K562 (cell line): Measurements from ENCODE around the gene KATNB1. TPM values are rescaled to one million over a fixed set of nuclear protein-coding genes. Genes with fewer than 3 reads are reported as not detected.

Experiments
- BRF1 ChIP-seq: IDR thresholded peaks from 3 replicates; pipeline ENCODE4 v1.6.1; 2011; ENCODE audit warnings: borderline replicate concordance, mild to moderate bottlenecking; ENCODE audit not compliant: insufficient read length; ENCODE audit errors: extremely low read depth
- E2F3 ChIP-seq: fragments of 250-450 bp; sonication (Bioruptor Pico); IDR thresholded peaks from 2 replicates; pipeline ENCODE4 v1.4.0; 2020; ENCODE audit warnings: mild to moderate bottlenecking
- ESRRA ChIP-seq: fragments of 450-650 bp; IDR thresholded peaks from 2 replicates; pipeline ENCODE4 v1.6.1; 2014; ENCODE audit warnings: low read depth, mild to moderate bottlenecking, moderate library complexity, borderline replicate concordance
- FOXJ3 ChIP-seq: sonication (generic); formaldehyde crosslinking; IDR thresholded peaks from 2 replicates; pipeline ENCODE4 v1.4.0; 2020; ENCODE audit warnings: mild to moderate bottlenecking, missing genetic modification reagents
- GATAD2B ChIP-seq: fragments of 450-650 bp; IDR thresholded peaks from 2 replicates; pipeline ENCODE4 v1.6.1; 2017; ENCODE audit warnings: mild to moderate bottlenecking, borderline replicate concordance
- KDM1A ChIP-seq, 2 experiments: fragments of 450-650 bp; IDR thresholded peaks; 2 replicates each; pipeline ENCODE4 v1.6.1; 2016; ENCODE audit warnings: mild to moderate bottlenecking in 2 of 2
- NCOA4 ChIP-seq: fragments of 450-650 bp; IDR thresholded peaks from 2 replicates; pipeline ENCODE4 v1.6.1; 2018; ENCODE audit warnings: mild to moderate bottlenecking; ENCODE audit not compliant: partially characterized antibody
- ZNF140 ChIP-seq: fragments of 250-450 bp; sonication (Bioruptor Pico); IDR thresholded peaks from 2 replicates; pipeline ENCODE4 v1.8.0; 2021; ENCODE audit warnings: moderate library complexity, mild to moderate bottlenecking, inconsistent platforms
- ZNF785 ChIP-seq: fragments of 250-450 bp; sonication (Bioruptor Pico); IDR thresholded peaks from 2 replicates; pipeline ENCODE4 v1.4.0; 2020; ENCODE audit warnings: mild to moderate bottlenecking
- polyA plus RNA-seq, 8 experiments: library from polyadenylated mRNA; depleted of rRNA in 4 of 8; stranded (reverse) in 5 of 8; unstranded in 3 of 8; fragments of >200 nt; fragmentation: Nextera tagmentation in 2 of 8; fragmentation: Illumina TruSeq in 1 of 8; extraction: Ambion mirVana in 2 of 8; extraction: Trizol in 1 of 8; gene quantifications; 2 replicates each; pipeline versions ENCODE4 v1.2.1 to v1.2.3, GENCODE V29; 2011 to 2014; ENCODE audit warnings: inconsistent platforms in 1 of 8, missing spikeins in 1 of 8
- total RNA-seq, 7 experiments: library from RNA; depleted of rRNA in 6 of 7; stranded (reverse); fragments of >200 nt in 6 of 7; fragmentation: Illumina TruSeq in 2 of 7; extraction: Trizol in 2 of 7; gene quantifications; 2 replicates each; pipeline versions ENCODE4 v1.2.1 to v1.2.3, GENCODE V29; 2011 to 2021; ENCODE audit warnings: low replicate concordance in 1 of 7
- TF ChIP-seq, protein P1 (sequence below): IDR thresholded peaks from 3 replicates; pipeline ENCODE4 v1.6.1; 2011; ENCODE audit warnings: borderline replicate concordance, mild to moderate bottlenecking, moderate library complexity; ENCODE audit not compliant: insufficient read length; ENCODE audit errors: extremely low read depth
- TF ChIP-seq, protein P2 (sequence below): fragments of 250-450 bp; sonication (Bioruptor Pico); IDR thresholded peaks from 2 replicates; pipeline ENCODE4 v1.5.0; 2021; ENCODE audit warnings: mild to moderate bottlenecking, moderate library complexity
- TF ChIP-seq, protein P3 (sequence below): sonication (generic); formaldehyde crosslinking; IDR thresholded peaks from 2 replicates; pipeline ENCODE4 v1.8.1; 2022; ENCODE audit warnings: missing genetic modification reagents
- TF ChIP-seq, protein P4 (sequence below), 2 experiments: IDR thresholded peaks; 2 replicates each; pipeline ENCODE4 v1.6.1; 2011; ENCODE audit warnings: borderline replicate concordance in 1 of 2, control low read depth in 1 of 2, low read depth in 1 of 2, low read length in 1 of 2, mild to moderate bottlenecking in 1 of 2, mixed read lengths in 1 of 2, moderate library complexity in 1 of 2; ENCODE audit not compliant: insufficient read depth in 1 of 2, insufficient read length in 1 of 2, poor library complexity in 1 of 2, severe bottlenecking in 1 of 2; ENCODE audit errors: extremely low read depth in 1 of 2
- TF ChIP-seq, protein P5 (sequence below): fragments of 250-450 bp; sonication (Bioruptor Pico); IDR thresholded peaks from 2 replicates; pipeline ENCODE4 v1.6.1; 2021; ENCODE audit warnings: mild to moderate bottlenecking
- TF ChIP-seq, protein P6 (sequence below): sonication (generic); formaldehyde crosslinking; IDR thresholded peaks from 2 replicates; pipeline ENCODE4 v1.9.0; 2022; ENCODE audit warnings: mild to moderate bottlenecking, missing genetic modification reagents
- TF ChIP-seq, protein P7 (sequence below): fragments of 250-450 bp; sonication (Bioruptor Pico); IDR thresholded peaks from 2 replicates; pipeline ENCODE4 v1.8.0; 2021; ENCODE audit warnings: borderline replicate concordance, mild to moderate bottlenecking, moderate library complexity; ENCODE audit not compliant: poor library complexity, severe bottlenecking

The KATNB1 gene
- total and polyA plus RNA-seq, 9 of the 15 experiments (the other 6 are each of a cell fraction or from before 2014, with no cell fraction given), result 1.2 to 52.6 (median 21.9) TPM

DNA sequence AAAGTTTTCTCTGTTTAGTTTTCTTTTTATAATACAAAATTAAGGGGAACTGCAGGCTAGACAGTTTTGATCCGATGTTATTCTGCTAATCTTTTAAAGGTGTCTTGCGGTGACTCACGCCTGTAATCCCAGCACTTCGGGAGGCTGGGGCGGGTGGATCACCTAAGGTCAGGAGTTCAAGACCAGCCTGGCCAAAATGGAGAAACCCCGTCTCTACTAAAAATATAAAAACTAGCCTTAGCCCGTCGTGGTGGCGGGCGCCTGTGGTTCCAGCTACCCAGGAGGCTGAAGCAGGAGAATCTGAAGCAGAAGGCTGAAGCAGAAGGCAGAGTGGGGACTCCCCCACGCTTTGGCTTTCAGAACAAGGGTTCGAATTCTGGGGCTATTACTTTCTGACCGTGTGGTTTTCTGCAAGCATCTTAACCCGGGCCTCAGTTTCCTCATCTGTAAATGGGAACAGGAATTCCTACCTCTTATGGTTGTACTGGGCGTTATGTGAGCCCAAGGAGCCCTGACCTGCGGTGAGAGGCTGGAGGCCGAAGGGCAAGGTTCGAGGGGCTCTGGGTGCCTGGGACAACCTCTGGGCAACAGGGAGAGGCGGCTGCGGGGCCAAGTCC, 1.2 kb upstream of the KATNB1 start (continued):
- TF ChIP-seq, protein P1, sequence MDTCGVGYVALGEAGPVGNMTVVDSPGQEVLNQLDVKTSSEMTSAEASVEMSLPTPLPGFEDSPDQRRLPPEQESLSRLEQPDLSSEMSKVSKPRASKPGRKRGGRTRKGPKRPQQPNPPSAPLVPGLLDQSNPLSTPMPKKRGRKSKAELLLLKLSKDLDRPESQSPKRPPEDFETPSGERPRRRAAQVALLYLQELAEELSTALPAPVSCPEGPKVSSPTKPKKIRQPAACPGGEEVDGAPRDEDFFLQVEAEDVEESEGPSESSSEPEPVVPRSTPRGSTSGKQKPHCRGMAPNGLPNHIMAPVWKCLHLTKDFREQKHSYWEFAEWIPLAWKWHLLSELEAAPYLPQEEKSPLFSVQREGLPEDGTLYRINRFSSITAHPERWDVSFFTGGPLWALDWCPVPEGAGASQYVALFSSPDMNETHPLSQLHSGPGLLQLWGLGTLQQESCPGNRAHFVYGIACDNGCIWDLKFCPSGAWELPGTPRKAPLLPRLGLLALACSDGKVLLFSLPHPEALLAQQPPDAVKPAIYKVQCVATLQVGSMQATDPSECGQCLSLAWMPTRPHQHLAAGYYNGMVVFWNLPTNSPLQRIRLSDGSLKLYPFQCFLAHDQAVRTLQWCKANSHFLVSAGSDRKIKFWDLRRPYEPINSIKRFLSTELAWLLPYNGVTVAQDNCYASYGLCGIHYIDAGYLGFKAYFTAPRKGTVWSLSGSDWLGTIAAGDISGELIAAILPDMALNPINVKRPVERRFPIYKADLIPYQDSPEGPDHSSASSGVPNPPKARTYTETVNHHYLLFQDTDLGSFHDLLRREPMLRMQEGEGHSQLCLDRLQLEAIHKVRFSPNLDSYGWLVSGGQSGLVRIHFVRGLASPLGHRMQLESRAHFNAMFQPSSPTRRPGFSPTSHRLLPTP, result no peak
- TF ChIP-seq BRF1 (no peak), KDM1A (IDR thresholded peaks at IDR 0.05) (peak in 1 of 2 experiments; percentile 43; a peak in 1 of 4 replicates), ZNF785 (CRISPR knock-in tag) (no peak), ESRRA (no peak), E2F3 (CRISPR knock-in tag) (no peak), GATAD2B (no peak), NCOA4 (no peak), FOXJ3 (CRISPR knock-in tag) (no peak), ZNF140 (no peak)
- TF ChIP-seq, protein P2, sequence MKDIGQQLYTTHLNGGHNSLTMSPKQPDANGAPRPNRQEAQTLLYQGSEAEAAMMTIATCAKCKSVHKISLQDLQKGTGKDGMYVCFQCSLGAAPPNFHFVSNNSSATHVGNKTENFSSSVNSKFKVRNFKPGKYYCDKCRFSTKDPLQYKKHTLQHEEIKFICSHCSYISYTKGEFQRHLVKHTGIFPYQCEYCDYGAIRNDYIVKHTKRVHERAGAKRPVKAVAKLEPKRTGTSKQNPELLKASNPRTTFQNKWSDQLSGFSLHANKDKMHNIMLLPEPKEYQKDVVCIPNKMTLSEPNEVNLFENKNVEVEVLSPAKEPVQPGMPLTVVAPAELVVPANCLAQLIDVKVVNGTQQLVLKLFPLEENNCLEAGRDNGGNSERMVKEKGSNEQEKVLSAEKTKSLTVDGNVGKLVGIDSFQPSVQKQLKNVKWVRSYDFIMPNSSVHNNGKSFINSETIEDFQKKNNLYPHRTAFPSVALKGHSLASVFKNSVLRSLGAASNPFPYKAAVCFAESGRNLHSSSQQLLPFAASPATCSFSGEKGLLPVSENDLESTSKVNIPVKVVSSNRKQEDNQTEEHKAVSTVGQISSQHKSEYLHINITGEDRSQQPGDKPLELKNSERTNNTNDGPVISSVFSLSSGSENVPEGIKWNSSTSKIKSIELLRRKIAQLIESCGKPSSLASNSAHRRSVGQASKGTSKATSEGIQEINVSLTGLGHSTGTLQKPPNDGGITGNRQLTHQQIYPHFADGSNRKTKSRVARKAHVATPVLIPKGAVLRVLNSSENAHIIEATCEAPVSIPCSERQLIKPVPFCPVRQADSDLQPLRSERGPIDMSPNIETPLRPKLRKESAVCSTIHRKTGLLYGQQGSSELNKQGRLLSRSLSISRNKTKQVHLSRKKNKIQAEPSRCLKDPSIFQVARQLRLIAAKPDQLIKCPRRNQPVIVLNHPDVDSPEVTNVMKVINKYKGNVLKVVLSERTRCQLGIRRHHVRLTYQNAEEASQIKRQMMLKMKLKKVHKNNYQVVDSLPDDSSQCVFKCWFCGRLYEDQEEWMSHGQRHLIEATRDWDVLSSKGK, result no peak
- TF ChIP-seq, protein P3, sequence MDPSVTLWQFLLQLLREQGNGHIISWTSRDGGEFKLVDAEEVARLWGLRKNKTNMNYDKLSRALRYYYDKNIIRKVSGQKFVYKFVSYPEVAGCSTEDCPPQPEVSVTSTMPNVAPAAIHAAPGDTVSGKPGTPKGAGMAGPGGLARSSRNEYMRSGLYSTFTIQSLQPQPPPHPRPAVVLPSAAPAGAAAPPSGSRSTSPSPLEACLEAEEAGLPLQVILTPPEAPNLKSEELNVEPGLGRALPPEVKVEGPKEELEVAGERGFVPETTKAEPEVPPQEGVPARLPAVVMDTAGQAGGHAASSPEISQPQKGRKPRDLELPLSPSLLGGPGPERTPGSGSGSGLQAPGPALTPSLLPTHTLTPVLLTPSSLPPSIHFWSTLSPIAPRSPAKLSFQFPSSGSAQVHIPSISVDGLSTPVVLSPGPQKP, result no peak
- TF ChIP-seq, protein P4, sequence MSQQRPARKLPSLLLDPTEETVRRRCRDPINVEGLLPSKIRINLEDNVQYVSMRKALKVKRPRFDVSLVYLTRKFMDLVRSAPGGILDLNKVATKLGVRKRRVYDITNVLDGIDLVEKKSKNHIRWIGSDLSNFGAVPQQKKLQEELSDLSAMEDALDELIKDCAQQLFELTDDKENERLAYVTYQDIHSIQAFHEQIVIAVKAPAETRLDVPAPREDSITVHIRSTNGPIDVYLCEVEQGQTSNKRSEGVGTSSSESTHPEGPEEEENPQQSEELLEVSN (IDR thresholded peaks at IDR 0.05; ENCODE audit: borderline replicate concordance in 1 of 2, extremely low read depth in 1 of 2, insufficient read depth in 1 of 2, insufficient read length in 1 of 2, low read depth in 1 of 2, low read length in 1 of 2, poor library complexity in 1 of 2, severe bottlenecking in 1 of 2), result no peak
- TF ChIP-seq, protein P5, sequence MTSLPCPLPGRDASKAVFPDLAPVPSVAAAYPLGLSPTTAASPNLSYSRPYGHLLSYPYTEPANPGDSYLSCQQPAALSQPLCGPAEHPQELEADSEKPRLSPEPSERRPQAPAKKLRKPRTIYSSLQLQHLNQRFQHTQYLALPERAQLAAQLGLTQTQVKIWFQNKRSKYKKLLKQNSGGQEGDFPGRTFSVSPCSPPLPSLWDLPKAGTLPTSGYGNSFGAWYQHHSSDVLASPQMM (CRISPR knock-in tag), result no peak
- TF ChIP-seq, protein P6, sequence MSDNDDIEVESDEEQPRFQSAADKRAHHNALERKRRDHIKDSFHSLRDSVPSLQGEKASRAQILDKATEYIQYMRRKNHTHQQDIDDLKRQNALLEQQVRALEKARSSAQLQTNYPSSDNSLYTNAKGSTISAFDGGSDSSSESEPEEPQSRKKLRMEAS, result peak; percentile 58
- TF ChIP-seq, protein P7, sequence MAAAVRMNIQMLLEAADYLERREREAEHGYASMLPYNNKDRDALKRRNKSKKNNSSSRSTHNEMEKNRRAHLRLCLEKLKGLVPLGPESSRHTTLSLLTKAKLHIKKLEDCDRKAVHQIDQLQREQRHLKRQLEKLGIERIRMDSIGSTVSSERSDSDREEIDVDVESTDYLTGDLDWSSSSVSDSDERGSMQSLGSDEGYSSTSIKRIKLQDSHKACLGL (CRISPR knock-in tag), result no peak
